Measurements from ENCODE around the gene SNRPA.

GRCh38 chr19:40703029-40703755 lies 47.8 kb upstream of the SNRPA start:
- no peak for TF ChIP-seq CTCF (IDR thresholded peaks at IDR 0.05; ENCODE audit: poor library complexity)
- TF ChIP-seq EZH2 (IDR thresholded peaks at IDR 0.05; ENCODE audit: borderline replicate concordance) = no peak
- TF ChIP-seq EZH2phosphoT487 (IDR thresholded peaks at IDR 0.05; ENCODE audit: low read depth, severe bottlenecking, unreplicated experiment) = no peak
